ENCODE data around the gene ZFP69B. TPM values are rescaled to one million over a fixed set of nuclear protein-coding genes. Genes with fewer than 3 reads are reported as not detected.

ZFP69B gene
- polyA plus RNA-seq, 1 of the 3 experiments (the other 2 are of a cell fraction), result 1.7 TPM

DNA sequence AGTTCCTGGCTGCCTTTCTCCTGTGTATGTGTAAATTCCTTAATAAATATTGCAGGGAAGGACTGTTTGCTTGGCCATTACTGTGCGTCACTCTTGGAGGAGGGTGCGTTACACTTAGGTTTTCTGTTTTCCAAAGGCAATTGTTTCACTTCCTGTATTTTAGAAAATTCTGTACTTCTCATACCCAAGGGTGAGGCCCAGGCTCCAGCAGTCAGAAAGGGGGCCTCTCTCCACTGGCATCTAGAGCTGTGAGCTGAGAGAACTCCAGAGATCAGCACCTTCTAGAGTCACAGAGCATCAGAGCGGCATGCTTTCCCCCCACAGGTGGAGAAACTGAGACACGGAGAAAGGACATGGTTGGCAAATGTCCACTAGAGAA lies 27.0 kb upstream of the ZFP69B start:
- H3K9me3 ChIP-seq, result no peaks in the 10 kb centered on the region
- H3K27ac ChIP-seq (ENCODE audit: low read depth in 2 of 2, low read length in 1 of 2), result no peak overlapping the region
- no peaks in the 10 kb centered on the region for H3K79me2 ChIP-seq (ENCODE audit: insufficient read depth)
- no peaks in the 10 kb centered on the region for H3K27me3 ChIP-seq (ENCODE audit: insufficient read depth)
- CTCF ChIA-PET, result interaction anchor here (1.3 to 2.4 kb wide), 2 partner anchors 85 to 279 kb away, joined by 5 to 9 read pairs; no protein-coding TSS in a partner anchor
- DNase-seq, result no peak
- no peak overlapping the region for H2AFZ ChIP-seq (ENCODE audit: low read depth)
- 98% methylated on average over 4 of the region's 4 CpGs for WGBS (ENCODE audit: low lambda C conversion rate)
- no peak overlapping the region for H3K4me3 ChIP-seq (ENCODE audit: low read depth in 2 of 2, low read length in 1 of 2)
- no peak overlapping the region for H3K9ac ChIP-seq
- H3K9me2 ChIP-seq, result no peaks in the 10 kb centered on the region
- H3K36me3 ChIP-seq (replicated peaks in 1 of 2; ENCODE audit: control insufficient read depth in 1 of 2, insufficient read depth in 2 of 2, low read length in 1 of 2), result peaks cover 14 to 15% of the 10 kb centered on the region in 2 experiments
- no peaks in the 10 kb centered on the region for H4K20me1 ChIP-seq (ENCODE audit: insufficient read depth)
- H3K4me1 ChIP-seq (ENCODE audit: control insufficient read depth in 1 of 2, insufficient read depth in 2 of 2, low read depth in 1 of 2, low read length in 1 of 2), result no peaks in the 10 kb centered on the region
- POLR2A ChIA-PET, result no interaction called here
- H3K4me2 ChIP-seq, result no peak overlapping the region
- TF ChIP-seq, protein P1, sequence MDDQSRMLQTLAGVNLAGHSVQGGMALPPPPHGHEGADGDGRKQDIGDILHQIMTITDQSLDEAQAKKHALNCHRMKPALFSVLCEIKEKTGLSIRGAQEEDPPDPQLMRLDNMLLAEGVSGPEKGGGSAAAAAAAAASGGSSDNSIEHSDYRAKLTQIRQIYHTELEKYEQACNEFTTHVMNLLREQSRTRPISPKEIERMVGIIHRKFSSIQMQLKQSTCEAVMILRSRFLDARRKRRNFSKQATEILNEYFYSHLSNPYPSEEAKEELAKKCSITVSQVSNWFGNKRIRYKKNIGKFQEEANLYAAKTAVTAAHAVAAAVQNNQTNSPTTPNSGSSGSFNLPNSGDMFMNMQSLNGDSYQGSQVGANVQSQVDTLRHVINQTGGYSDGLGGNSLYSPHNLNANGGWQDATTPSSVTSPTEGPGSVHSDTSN (IDR thresholded peaks at IDR 0.05), result no peak
- TF ChIP-seq MAX (IDR thresholded peaks at IDR 0.05; ENCODE audit: low read depth), result no peak
- no peak for TF ChIP-seq YY1 (IDR thresholded peaks at IDR 0.05; ENCODE audit: low read depth)
- TF ChIP-seq ZBTB33 (IDR thresholded peaks at IDR 0.05; ENCODE audit: borderline replicate concordance, low read depth), result no peak
- no peak for TF ChIP-seq EZH2phosphoT487 (IDR thresholded peaks at IDR 0.05; ENCODE audit: borderline replicate concordance, low read depth)
- TF ChIP-seq NRF1 (IDR thresholded peaks at IDR 0.05; ENCODE audit: low read depth, low read length), result no peak
- TF ChIP-seq, protein P2, sequence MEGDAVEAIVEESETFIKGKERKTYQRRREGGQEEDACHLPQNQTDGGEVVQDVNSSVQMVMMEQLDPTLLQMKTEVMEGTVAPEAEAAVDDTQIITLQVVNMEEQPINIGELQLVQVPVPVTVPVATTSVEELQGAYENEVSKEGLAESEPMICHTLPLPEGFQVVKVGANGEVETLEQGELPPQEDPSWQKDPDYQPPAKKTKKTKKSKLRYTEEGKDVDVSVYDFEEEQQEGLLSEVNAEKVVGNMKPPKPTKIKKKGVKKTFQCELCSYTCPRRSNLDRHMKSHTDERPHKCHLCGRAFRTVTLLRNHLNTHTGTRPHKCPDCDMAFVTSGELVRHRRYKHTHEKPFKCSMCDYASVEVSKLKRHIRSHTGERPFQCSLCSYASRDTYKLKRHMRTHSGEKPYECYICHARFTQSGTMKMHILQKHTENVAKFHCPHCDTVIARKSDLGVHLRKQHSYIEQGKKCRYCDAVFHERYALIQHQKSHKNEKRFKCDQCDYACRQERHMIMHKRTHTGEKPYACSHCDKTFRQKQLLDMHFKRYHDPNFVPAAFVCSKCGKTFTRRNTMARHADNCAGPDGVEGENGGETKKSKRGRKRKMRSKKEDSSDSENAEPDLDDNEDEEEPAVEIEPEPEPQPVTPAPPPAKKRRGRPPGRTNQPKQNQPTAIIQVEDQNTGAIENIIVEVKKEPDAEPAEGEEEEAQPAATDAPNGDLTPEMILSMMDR (IDR thresholded peaks at IDR 0.05), result no peak
- TF ChIP-seq SMC3 (IDR thresholded peaks at IDR 0.05; ENCODE audit: low read depth, low read length), result no peak
- TF ChIP-seq GABPA (IDR thresholded peaks at IDR 0.05; ENCODE audit: low read depth), result no peak
- no peak for TF ChIP-seq MEF2A (IDR thresholded peaks at IDR 0.05; ENCODE audit: borderline replicate concordance, low read depth)
- no peak for TF ChIP-seq IRF3 (IDR thresholded peaks at IDR 0.05; ENCODE audit: low read depth, low read length)
- TF ChIP-seq POLR2AphosphoS5 (IDR thresholded peaks at IDR 0.05; ENCODE audit: low read depth, low read length), result no peak
- no peak for TF ChIP-seq EP300 (IDR thresholded peaks at IDR 0.05; ENCODE audit: borderline replicate concordance in 1 of 2, low read depth in 1 of 2, low read length in 1 of 2)
- no peaks in the 10 kb centered on the region for H3F3A ChIP-seq (replicated peaks; ENCODE audit: insufficient read depth)

All from SK-N-SH (cell line).